Stimulated activated CD8-positive, alpha-beta memory T cell treated with anti-CD3 and anti-CD28 coated beads, Interleukin-4, amount 100 ng/mL, for 24 hours (primary cell): ENCODE data around the gene ROBO4.

Experiments
- DNase-seq: peaks from one replicate; pipeline ENCODE4 v3.0.0-alpha.2; 2020; ENCODE audit warnings: low read depth

The ROBO4 gene

GRCh38 chr11:124897674-124898262 lies at the start of gene ROBO4:
Gene ROBO4 (minus strand): TSS chr11:124897865. CDS start chr11:124897795, 70 bp downstream.
- DNase-seq: no peak

GRCh38 chr11:124946735-124947141 lies 49.1 kb upstream of the ROBO4 start:
- DNase-seq: no peak

DNA sequence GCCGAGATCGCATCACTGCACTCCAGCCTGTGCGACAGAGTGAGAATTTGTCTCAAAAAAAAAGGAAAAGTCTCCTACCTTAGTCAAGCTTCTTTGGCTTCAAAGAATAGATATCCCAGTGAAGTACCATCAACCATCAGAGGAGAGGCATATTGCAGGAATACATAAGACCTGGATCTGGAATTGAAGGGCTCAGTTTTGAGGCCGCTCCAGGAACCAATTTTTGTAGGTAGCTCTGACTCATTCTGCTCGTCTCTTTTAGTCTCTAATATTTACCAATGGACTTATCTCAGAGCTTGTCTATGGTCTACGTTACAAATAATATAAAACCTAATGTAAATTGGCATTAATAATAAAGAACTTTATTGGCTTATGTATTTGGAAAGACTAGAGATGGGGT lies 48.2 kb upstream of the ROBO4 start:
- DNase-seq: no peak

DNA sequence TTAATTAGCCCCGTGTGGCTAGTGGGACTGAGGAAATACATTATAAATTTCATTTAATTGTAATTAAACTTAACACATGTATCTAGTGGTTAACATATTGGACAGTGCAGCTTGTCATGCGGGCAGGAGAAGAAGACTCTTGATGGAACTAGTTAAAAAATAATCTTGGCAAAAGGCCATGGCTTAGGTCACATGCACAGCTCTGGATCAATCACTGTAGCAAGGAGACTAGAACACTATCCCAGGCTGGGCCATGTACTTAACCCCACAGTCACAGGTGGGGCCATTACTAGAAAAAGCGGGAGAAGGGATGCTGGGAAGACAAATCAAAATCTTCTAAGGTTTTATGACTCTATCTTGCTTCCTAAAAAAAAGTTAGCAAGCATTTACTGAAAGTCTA lies 46.9 kb upstream of the ROBO4 start:
- DNase-seq: no peak

DNA sequence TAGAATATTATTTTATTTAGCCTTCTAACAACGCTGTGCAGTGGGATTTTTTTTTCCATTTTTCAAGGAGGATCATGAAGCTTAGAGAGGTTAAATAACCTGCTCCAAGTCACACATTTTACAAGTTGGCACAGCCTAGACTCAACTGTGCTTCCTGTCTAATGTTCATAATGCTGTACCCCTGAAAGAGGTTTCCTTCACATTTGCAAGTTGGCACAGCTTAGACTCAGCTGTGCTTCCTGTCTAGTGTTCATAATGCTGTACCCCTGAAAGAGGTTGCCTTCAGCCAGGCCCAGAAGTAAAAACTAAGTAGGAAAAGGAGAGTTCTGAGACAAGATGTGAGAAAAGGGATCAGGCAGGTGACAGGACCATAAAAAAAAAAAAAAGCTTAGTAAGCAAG lies 46.1 kb upstream of the ROBO4 start:
- no peak for DNase-seq

GRCh38 chr11:124943254-124943616 lies 45.6 kb upstream of the ROBO4 start:
- no peak for DNase-seq

DNA sequence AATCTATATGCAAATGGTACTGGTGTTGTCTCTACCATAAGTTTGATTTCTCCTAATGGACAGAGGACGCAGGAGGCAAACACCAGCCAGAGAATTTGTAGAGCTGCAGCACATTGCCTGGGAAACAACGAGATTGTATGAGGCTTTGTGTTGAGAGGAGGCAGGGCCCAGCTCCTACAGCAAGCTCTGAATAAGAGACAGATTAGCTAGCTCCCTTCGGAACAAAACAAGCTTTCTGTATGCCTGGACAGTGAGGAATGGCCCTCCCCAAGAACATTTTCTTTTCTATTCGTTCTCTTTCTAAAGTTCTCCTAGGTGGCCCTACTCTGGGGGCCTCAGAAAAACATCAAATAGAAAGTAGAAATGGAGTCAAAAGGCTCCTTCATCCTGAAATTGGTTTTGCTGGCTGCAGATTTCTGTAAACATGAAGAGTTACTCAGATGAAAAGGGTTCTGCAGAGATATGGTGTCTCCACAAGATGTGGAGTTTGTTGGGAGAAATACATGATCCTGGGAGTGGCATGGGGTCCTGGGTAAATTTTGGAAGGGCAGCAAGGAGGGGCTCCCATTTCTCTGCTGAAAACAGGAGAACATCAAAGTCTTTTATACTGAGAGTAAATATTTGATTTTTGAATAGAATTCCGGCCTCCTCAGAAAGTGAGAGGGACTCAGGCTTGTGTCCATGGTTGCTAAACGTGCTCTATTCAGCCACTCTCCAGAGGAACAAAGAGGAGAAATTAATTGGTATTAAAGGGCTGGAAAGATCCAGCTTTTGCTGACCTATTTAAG lies 45.0 kb upstream of the ROBO4 start:
- DNase-seq: no peak

DNA sequence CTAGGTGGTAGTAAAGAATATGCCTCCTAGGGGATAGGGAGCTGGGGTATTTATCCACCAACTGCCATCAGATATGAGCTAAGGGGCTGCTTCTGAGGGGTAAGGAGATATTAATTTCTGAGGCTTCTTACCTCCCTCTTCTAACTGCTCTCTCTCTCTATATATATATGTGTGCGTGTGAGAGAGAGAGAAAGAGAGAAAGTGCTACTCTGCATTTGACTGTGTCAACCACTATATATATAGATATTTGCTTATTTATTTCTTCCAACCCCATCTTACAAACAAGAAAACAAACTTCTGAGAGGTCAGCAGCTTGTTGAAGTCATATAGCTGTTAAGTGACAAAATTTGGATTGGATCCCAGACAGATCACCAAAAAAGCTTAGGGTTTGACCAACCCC lies 44.0 kb upstream of the ROBO4 start:
- no peak for DNase-seq

- no peak for DNase-seq
Measured at GRCh38 chr11:124938970-124939369, 41.3 kb upstream of the ROBO4 start.

DNA sequence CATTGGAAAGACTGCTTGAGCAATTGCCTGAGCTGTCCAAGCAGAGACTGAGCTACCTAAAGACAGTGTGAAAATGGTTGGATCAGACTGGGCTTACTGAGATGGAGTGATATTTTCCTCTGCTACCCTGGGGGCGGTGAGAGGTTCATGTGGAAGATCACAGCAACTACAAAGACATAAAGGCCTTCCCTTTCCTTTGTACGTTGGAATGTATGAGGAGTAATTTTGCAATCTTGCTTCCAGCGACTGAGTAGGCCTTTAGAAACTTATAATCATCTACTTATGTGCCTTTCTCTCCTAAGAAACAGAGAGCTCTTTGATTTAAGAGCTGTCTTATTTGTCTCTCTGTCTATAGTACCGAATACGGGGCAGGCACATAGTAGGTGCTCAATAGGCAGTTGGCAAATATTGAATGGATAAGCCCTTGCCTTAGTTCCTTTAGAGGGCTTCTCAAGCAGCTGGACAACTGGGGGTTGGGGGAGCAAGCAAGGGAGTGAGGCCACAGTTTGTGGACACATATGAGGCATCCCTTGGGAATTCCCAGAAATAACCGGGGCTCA lies 40.6 kb upstream of the ROBO4 start:
- DNase-seq: no peak

DNA sequence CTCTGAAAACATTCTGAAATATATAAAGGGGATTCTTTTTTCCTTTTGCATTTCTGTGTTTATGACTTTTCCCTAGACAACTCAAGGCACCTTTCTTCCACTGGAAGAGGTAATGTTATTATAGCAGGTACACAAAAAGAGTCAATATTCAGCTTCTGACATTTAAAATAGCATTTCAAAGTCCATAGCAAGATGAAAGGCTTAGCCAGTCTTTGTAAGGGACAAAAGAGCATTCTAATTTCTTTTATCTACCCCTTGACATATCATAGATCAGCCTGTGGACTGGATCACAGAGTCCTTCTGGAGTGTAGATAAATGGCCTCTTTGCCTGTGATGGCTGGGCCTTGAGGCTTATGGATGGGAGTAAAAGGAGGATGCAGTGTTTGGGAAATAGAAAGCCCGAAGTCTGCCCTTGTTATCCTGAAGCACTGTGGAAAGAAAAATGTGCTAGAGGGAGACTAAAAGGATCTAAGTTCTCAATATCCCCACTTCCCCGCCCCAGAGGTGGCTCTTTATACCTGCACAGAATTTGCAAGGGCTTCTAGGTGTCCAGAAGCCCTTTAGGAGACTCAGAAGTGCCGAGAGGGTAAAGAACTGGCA lies 39.8 kb upstream of the ROBO4 start:
- no peak for DNase-seq

DNA sequence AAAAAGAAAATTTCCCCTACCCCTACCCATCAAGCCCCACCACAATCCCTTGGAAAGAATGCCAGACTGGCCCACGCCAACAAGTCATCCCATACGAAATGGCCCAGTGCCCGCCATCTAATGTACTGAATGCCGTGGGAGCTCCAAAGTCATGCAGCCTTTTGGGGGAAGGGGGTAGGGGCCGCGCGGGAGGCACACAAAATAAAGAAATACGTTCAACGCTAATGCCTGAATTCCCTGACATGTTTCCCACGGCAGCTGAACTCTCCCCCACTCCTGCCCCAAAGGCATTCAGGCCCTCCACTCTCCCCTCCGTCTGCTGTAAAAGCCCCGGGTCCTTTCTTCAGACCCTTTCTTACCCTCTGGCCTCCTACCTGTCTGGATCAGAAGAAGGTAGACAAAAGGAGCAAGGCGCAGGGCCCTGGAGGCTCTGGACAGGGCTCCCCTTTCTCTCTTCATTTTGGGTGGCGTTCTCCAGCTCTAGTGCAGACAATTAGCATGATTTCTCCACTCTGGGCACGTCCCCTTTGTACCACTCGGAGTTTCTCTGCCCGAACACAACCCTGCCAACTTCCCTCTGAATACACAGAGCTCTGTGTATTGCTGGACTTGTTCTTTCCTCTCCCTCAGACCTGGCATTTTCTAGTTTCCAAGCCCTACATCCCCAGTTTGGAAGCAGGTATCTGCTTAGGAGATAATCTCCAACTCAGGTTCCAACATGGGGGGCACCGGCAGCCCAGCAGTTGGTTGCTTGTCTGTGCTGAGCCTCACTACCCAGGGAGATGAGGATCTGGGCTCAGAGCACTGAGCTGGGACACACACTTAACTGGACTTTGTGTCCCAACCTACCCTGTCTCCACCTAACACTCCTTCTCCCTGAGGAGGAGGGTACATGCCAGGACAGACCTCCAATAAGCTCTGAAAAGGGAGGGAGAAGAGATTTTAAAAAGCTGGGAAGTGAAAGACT lies 38.2 kb upstream of the ROBO4 start, which contains the start of gene HEPACAM:
TSS of gene HEPACAM (minus strand) at position 500 of the 967 bp plus-strand sequence. CDS start at position 459, 41 bp downstream.
- DNase-seq: no peak

- no peak for DNase-seq
Measured at GRCh38 chr11:124934862-124935547, 37.3 kb upstream of the ROBO4 start.

DNA sequence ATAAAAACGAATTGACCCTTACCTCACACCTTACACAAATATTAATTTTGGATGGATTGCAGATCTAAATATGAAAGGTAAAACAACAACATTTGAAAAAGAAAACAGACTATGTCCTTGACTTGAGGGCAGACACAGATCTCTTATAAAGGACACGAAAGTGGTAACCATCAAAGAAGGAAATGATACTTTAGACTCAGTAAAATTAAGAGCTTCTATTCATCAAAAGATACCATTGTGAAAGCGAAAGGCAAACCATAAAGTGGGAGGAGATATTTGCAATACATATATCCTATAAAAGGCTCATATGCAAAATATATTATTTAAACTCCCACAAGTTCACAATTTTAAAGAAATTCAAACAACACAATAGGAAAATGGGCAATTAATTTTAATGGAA lies 33.1 kb upstream of the ROBO4 start:
- no peak for DNase-seq

GRCh38 chr11:124928942-124929665 lies 31.4 kb upstream of the ROBO4 start:
- DNase-seq: no peak

- no peak for DNase-seq
Measured at GRCh38 chr11:124923296-124923695, 25.6 kb upstream of the ROBO4 start.

DNA sequence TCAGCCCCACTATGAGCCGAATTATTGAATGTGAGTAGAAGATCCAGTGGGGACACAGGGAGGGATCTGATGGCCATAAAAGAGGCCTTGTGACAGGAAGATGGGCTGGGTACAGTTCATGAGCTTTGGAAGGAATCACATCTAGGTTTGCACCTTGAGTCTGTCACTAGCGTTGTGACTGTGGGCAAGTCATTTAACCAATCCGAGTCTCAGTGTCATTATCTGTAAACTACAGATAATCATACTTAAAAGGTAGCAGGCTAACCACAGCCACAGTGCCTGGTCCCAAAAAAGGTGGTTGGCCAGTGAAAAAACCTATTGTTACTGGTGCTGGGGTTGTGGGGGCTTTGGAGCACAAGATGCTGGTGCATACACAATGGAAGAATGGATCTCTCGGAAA lies 25.2 kb upstream of the ROBO4 start:
- DNase-seq: no peak

DNA sequence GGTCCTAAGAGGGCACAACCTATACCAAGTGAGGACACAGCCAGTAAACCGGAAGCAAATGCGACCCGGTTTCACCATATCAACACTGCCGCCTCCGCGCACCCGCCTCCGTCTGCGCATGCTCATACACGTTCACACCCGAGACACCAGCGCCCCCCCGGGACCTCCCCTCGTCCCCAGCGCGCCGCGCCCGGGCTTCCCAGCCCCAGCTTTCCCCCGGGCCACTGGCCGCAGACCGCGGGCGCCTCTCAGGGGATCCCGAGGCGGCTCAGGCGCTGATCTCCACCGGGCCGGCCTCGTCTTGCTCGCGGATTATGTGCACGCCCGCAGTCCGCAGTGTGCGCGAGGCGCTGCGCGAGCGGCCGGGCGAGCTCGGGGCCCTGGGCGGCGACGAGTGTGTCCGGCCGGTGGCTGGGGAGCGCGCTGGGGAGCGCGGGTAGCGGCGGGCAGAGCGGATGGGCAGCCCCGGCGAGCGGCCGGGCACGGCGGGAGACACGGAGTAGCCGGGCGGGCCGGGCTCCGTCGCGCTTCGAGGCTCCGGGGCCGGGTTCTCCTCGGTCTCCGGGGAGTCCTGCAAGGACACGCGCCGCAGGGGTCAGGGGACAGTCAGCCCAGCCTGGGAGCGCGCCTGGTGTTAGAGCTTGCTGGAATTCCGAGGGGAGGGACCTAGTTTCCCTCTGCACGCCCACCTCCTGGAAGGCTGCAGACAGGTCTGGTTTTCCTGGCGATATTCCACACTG lies 23.4 kb upstream of the ROBO4 start:
- peak; percentile 73 for DNase-seq

DNA sequence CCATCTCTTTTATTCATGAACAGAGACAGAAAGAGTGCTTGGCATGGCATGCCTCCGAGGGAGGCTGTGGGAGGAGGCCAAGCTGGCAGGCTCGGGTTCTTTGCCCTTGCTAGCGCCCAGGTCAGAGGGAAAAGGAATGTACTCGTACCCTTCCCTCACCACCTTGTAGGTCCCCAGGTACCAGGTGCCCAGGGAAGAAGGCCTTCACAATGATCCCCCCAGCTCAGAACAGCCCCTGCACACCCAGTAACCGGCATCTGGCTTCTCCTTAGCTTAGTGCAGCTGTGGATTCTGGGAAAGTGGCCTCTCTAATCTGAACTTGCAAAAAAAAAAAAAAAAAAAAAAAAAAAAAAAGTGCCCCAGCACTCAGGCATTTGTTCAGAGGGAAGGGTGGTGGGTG lies 22.7 kb upstream of the ROBO4 start:
- no peak for DNase-seq

GRCh38 chr11:124919898-124920297 lies 22.2 kb upstream of the ROBO4 start:
- no peak for DNase-seq
